ENCODE data around the gene ZBTB7C. TPM values are rescaled to one million over a fixed set of nuclear protein-coding genes. Genes with fewer than 3 reads are reported as not detected.

Gene ZBTB7C
- total and polyA plus RNA-seq, 2 of the 4 experiments (the other 2 are of a cell fraction): not detected

- Histone ChIP-seq H3K4ac (ENCODE audit: low read depth, low read length) (no peak overlapping the region), H3K18ac (ENCODE audit: low read depth, low read length) (no peak overlapping the region), H3K9me1 (ENCODE audit: insufficient read depth, low read length) (no peaks in the 10 kb centered on the region), H4K5ac (ENCODE audit: low read depth, low read length) (no peak overlapping the region), H2BK5ac (ENCODE audit: low read depth, low read length, poor library complexity, severe bottlenecking) (no peak overlapping the region), H3K27me3 (ENCODE audit: control insufficient read depth, insufficient read depth, low read length) (peaks cover 9% of the 10 kb centered on the region), H2BK15ac (ENCODE audit: low read depth, low read length) (no peak overlapping the region), H4K91ac (ENCODE audit: insufficient read depth, low read depth, low read length) (no peak overlapping the region), H2BK20ac (ENCODE audit: low read depth, low read length) (no peak overlapping the region), H3K9me3 (ENCODE audit: control insufficient read depth, insufficient read depth, low read length) (no peaks in the 10 kb centered on the region), H3K4me2 (ENCODE audit: low read depth, low read length) (no peak overlapping the region), H2AK5ac (ENCODE audit: low read depth, low read length) (no peak overlapping the region), H2AFZ (replicated peaks; ENCODE audit: low read length, poor library complexity) (no peak overlapping the region), H3K4me3 (ENCODE audit: insufficient read depth, low read depth, low read length) (no peak overlapping the region), H2AK9ac (replicated peaks; ENCODE audit: low read depth, low read length, poor library complexity) (no peak overlapping the region), H3K56ac (ENCODE audit: extremely low read depth, insufficient read depth, low read length) (no peak overlapping the region), H3K14ac (replicated peaks; ENCODE audit: low read depth, low read length) (no peak overlapping the region), H3K4me1 (ENCODE audit: control insufficient read depth, insufficient read depth, low read length) (no peaks in the 10 kb centered on the region), H3K79me1 (ENCODE audit: low read depth in 1 of 2, low read length in 2 of 2) (no peaks in the 10 kb centered on the region), H3K27ac (ENCODE audit: insufficient read depth, low read length) (no peak overlapping the region), H3K9ac (ENCODE audit: low read depth, low read length) (no peak overlapping the region), H3K36me3 (ENCODE audit: control insufficient read depth, insufficient read depth, low read length) (no peaks in the 10 kb centered on the region), H4K20me1 (ENCODE audit: insufficient read depth, low read length) (no peaks in the 10 kb centered on the region), H3K23ac (ENCODE audit: low read depth, low read length) (no peak overlapping the region), H4K8ac (ENCODE audit: low read depth in 2 of 2, low read length in 2 of 2) (no peak overlapping the region), H2BK120ac (ENCODE audit: low read depth, low read length) (no peak overlapping the region)
- intact Hi-C loops (cut with micrococcal nuclease): no loop called here
- dilution Hi-C loops (cut with HindIII; ENCODE audit: low sequenced_read_pairs, unreplicated experiment): no loop called here
- no peak for ATAC-seq (ENCODE audit: low read depth)
- 87% methylated on average over 37 of the region's 62 CpGs; no CpG with 5 or more reads in 1 of the 2 experiments for WGBS, 2 experiments (ENCODE audit: extremely low coverage in 2 of 2, insufficient read length in 1 of 2)
- ChIA-PET CTCF (no interaction called here), POLR2A (ENCODE audit: unreplicated experiment) (no interaction called here)
- DNase-seq: no peak
- TF ChIP-seq SMC3 (IDR thresholded peaks at IDR 0.05; ENCODE audit: low read depth, low read length): no peak
- in situ Hi-C loops (cut with MboI; ENCODE audit: low sequenced_read_pairs): no loop called here
- no TSS peak for BruUV-seq (replicated peaks)
These were observed 379.7 kb downstream of the ZBTB7C start for GRCh38 chr18:48029296-48029986.
